ENCODE measurements around the gene ANXA9. TPM values are rescaled to one million over a fixed set of nuclear protein-coding genes. Genes with fewer than 3 reads are reported as not detected.

The ANXA9 gene, protein sequence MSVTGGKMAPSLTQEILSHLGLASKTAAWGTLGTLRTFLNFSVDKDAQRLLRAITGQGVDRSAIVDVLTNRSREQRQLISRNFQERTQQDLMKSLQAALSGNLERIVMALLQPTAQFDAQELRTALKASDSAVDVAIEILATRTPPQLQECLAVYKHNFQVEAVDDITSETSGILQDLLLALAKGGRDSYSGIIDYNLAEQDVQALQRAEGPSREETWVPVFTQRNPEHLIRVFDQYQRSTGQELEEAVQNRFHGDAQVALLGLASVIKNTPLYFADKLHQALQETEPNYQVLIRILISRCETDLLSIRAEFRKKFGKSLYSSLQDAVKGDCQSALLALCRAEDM
- 9.3 TPM for total RNA-seq

DNA sequence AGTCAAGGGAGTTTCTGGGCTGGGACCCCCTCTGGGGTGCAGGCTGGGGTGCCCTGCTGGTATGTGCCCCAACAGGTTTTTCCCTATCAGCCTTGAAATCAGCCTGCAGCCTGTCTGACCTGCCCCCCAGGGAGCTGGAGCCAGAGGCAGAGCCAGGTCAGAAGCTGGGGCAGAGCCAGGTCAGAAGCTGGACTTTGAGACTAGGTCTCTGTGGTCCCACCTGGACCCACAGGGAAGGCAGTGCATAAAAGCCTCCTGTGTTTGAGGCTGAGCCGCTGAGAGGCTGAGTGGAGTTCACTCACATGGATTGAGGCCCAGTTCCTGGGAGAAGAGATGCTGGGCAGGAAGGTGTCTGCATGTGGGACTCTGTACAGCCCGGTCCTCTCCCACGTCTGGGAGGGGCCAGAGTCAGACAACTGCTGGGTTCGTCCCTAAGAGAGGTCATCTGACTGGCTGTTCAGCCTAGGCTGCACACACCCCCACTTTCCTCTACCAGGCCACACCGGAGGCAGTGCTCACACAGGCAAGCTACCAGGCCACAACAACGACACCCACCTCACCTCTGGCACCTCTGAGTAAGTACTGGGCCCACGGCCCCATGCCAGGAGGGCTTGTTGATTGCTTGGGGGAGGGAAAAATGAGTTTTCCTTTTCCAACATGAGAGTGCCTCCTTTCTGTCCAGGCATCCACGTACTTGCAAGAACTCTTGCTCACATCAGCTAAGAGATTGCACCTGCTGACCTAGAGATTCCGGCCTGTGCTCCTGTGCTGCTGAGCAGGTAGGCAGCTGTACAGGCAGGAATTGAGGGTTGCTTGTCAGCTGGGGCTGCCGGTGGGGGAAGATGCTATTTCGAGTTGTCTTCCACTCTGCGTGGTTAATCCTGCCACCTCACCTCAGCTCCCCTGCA lies at the start of gene ANXA9:
Gene ANXA9, plus strand, starts transcription at position 488 of the 908 bp plus-strand sequence. CDS start 814 bp downstream, outside the sequence.
- ATAC-seq (peak; percentile 77), DNase-seq (ENCODE audit: low spot score) (peak; percentile 83)

- ATAC-seq (no peak), DNase-seq (ENCODE audit: low spot score) (no peak)
Measured at GRCh38 chr1:150944856-150945255, 37.2 kb upstream of the ANXA9 start.

DNA sequence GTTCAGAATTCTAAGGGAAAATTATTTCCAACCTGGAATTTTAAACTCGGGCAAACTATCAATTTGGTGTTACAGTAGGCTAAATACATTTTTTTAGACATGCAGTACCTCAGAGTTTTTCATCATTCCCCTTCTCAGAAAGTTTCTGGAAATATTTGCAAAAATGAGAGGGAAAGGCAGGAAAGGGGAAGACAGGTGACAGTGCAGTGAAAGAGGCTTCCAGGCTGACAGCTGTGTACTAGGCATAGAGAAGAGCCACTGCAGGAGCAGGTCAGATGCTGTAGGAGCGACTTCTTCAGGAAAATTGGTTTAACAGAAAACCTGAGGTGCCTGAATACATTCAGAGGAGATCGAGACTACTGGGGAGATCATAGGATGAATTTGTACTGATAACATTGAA lies 27.4 kb upstream of the ANXA9 start:
- no peak for ATAC-seq
- DNase-seq (ENCODE audit: low spot score): no peak

DNA sequence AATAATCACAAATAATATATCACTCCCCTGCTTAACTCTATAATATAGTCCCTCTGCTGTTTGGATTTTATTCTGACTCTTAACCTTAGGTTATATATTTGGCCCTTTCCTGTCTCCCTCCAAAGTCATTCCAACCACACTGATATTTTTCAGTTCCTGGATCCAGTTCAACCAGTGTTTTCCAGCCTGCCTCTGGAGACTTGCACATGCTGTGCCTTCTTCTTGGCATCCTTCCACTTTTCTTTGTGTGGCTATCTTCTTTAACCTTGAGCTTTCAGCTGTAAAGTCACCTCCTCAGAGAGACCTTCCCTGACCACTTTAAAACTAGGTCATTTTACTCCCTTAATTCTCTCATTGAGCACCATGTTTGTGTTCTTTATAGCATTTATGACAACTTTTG lies 26.8 kb upstream of the ANXA9 start:
- no peak for DNase-seq (ENCODE audit: low spot score)
- ATAC-seq: no peak

- no peak for ATAC-seq
- DNase-seq (ENCODE audit: low spot score): no peak
Measured at GRCh38 chr1:150957666-150958065, 24.4 kb upstream of the ANXA9 start.

DNA sequence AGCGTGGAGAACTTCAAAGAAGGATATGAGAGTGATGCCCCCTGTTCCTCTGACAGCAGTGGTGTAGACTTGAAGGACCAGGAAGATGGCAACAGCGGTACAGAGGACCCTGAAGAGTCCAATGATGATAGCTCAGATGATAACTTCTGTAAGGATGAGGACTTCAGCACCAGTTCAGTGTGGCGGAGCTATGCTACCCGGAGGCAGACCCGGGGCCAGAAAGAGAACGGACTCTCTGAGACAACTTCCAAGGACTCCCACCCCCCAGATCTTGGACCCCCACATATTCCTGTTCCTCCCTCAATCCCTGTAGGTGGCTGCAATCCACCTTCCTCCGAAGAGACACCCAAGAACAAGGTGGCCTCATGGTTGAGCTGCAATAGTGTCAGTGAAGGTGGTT lies 21.4 kb upstream of the ANXA9 start:
- ATAC-seq (no peak), DNase-seq (ENCODE audit: low spot score) (no peak)

DNA sequence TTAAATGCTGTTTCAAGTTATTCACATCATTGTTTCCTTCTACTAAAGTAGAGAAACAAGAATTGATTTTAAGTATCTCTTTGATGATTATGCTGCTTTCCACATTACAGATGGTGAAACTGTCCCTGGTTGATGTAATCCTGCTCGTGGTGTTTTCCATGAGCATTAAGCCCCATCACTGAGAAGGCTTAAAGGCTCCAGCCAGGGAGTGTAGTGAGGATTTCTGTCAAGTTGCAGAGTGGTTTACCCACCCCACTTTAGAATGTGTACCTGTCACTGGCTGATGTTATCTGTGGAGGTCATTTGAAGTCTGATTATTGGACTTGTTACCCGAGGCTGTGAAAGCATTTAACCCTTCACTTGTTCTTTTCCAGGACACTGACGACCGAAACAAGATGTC lies 20.3 kb upstream of the ANXA9 start:
- DNase-seq (ENCODE audit: low spot score) (no peak), ATAC-seq (peak; percentile 36)

GRCh38 chr1:150963321-150964163 lies 18.6 kb upstream of the ANXA9 start:
- ATAC-seq (no peak), DNase-seq (ENCODE audit: low spot score) (no peak)

DNA sequence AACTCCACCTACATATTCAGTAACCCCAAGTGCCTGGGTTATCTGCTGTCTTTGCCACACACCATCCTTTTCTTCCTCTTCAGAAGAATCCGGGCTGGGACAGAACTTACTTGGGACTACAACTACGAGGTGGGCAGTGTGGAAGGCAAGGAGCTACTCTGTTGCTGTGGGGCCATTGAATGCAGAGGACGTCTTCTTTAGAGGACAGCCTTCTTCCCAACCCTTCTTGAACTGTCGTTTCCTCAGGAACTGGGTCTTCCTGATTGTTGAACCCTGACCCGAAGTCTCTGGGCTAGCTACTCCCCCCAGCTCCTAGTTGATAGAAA lies 18.0 kb upstream of the ANXA9 start:
- ATAC-seq (no peak), DNase-seq (ENCODE audit: low spot score) (no peak)

DNA sequence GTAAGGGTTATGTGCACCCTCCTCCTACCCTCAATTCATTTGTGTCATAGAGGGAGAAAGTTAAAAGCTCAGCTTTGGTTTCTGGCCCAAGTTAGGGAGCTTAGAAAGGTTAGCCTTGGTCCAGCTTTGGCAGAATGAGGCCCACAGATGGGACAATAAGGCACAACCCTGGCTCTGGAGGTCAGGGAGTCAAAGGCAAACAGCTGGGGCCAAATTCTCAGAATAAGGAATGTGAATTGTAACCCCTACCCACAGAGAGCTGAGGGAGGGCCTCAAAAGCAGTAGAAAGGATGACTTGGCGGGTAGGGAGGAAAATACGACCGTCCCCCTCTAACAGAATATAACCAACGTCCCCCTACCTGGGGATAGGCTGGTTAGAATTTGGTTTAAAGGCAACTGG lies 16.5 kb upstream of the ANXA9 start:
- ATAC-seq (no peak), DNase-seq (ENCODE audit: low spot score) (no peak)

DNA sequence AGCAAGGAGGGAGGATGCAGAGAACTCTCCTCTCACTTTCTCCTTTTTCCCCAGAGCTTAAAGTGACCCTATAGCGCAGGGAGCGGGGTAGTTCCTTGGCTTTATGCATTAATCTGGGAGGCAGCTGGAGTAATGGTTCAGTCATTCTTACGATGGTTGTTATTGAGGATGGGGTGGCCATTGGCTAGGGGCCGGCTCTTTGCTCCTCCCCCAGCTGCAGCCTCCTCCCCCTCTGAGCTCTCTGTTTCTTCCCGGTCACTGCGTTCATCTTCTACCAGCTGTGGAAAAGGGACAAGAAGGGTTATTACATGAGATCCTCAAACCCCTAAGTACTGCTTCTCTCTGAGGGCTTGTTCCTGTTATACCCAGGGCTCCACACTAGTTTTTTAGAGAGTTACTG lies 16.1 kb upstream of the ANXA9 start:
- DNase-seq (ENCODE audit: low spot score): no peak
- ATAC-seq: no peak

GRCh38 chr1:150967936-150968335 lies 14.2 kb upstream of the ANXA9 start:
- no peak for DNase-seq (ENCODE audit: low spot score)
- ATAC-seq: no peak

GRCh38 chr1:150968491-150968890 lies 13.6 kb upstream of the ANXA9 start:
- no peak for ATAC-seq
- DNase-seq (ENCODE audit: low spot score): no peak

DNA sequence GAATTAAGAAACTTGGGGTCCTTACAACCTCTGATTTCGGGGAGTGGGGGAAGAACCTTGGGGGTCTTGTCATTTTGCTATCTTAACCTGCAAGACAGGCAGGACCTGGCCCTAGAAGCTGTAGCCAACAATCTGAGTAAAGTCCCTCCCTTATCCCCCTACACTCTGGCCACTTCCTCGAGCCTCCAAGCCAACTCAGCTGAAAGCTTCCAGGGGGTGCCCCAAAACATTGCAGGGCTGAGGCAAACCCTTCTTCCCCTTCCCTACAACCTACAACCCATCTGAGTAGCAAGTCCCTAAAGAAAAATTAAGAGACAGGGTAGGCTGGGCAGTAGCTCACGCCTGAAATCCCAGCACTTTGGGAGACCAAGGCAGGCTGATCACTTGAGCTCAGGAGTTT lies 12.5 kb upstream of the ANXA9 start:
- no peak for DNase-seq (ENCODE audit: low spot score)
- no peak for ATAC-seq

- peak; percentile 97 for DNase-seq (ENCODE audit: low spot score)
- peak; percentile 71 for ATAC-seq
Measured at GRCh38 chr1:150970808-150971582, 11.1 kb upstream of the ANXA9 start.

DNA sequence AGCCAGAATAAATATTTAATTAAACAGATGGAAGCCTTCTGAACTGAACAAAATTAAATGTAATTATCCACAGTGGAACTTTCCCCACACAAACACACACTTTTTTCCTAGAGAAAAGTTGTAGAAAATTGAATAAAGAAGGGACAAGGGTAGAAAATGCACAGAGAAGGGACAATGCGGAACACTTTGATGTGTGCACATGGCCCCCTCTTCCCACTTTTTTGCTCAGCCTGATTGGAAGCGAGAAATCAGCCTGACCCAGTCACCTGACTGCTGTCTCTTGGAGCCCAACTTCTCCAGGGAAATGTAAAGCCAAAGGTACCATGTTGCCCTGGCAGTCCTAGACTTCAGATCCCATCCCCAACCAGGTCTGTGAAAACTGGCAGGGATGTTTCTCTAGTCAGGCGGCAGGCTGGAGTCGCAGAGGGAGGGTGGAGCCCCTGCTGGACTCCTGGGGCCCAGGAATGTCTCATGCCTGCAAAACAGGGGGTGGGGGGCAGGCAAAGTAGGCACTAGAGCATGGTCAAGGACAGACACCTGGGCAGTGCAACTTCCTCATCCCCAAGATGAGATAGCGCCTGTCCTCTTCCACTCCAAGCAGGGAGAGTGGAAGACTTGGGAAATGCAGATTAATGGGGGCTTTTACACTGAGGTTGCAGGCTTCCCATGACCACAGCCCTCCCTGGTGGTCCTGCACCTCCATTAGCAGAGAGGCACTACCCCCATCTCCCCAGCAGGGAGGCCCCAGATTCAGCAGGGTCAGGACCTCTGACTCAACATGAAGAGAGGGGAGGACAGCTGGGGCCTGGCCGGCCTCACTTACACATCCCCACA lies 10.3 kb upstream of the ANXA9 start:
- peak; percentile 39 for ATAC-seq
- peak; percentile 75 for DNase-seq (ENCODE audit: low spot score)

DNA sequence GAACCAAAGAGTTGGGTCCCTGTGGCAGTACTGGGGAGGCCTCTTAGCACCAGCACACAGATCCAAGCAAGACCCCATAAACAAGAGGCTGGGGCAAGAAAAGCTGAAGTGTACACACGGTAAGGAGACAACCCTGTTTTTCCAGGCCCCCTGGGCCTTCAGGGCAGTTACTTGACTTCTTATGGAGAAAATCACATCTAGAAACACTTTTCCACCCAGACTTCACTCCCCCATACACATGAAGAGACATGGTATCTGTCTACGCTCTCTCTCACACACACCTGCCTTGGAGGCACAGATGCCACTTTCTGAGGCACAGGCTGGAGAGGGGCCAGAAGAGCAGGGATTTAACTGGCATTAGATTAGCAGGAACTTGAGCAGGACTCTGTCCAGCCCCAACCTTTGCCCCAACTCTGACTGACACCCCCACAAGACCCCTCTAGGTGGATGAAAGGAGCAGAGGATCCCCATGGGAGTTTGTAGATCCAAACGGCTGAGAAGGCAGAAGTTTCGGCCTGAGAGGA lies 9.6 kb upstream of the ANXA9 start:
- DNase-seq (ENCODE audit: low spot score): peak; percentile 80
- peak; percentile 33 for ATAC-seq

- DNase-seq (ENCODE audit: low spot score) (no peak), ATAC-seq (no peak)
Measured at GRCh38 chr1:150973258-150973835, 8.7 kb upstream of the ANXA9 start.

All from left lobe of liver (tissue), 2 donors.